Measurements from ENCODE around the gene SULF2. TPM values are rescaled to one million over a fixed set of nuclear protein-coding genes. Genes with fewer than 3 reads are reported as not detected.

Gene SULF2
- total and polyA plus RNA-seq, 9 of the 15 experiments (the other 6 are each of a cell fraction or from before 2014, with no cell fraction given) = 0.33 TPM; not detected in 8

- no peak for DNase-seq (ENCODE audit: extremely low read depth in 1 of 4, low spot score in 3 of 4)
- WGBS (ENCODE audit: insufficient coverage, low coverage, missing lambda C conversion rate) = 1% methylated on average over 16 of the region's 20 CpGs
- CTCF ChIA-PET (ENCODE audit: low intra/inter-chr PET ratio) = no interaction called here
- Histone ChIP-seq H3K36me3 (ENCODE audit: control insufficient read depth, insufficient read depth, low read length) (no peaks in the 10 kb centered on the region), H3K27me3 (ENCODE audit: control insufficient read depth in 2 of 2, insufficient read depth in 2 of 2, low read length in 2 of 2) (peaks cover 48 to 73% of the 10 kb centered on the region in 2 experiments), H3K9me3 (replicated peaks; ENCODE audit: control insufficient read depth, insufficient read depth, low read depth, low read length) (no peaks in the 10 kb centered on the region), H3K9me1 (ENCODE audit: control insufficient read depth, insufficient read depth, low read length) (no peaks in the 10 kb centered on the region), H3K27ac (ENCODE audit: extremely low read depth, low read depth, low read length) (no peak overlapping the region), H3K79me2 (ENCODE audit: control insufficient read depth, insufficient read depth, low read length) (no peaks in the 10 kb centered on the region), H3K4me1 (replicated peaks in 1 of 2; ENCODE audit: control insufficient read depth in 2 of 2, insufficient read depth in 2 of 2, low read length in 2 of 2) (peaks cover 0 to 6% of the 10 kb centered on the region in 2 experiments; a peak in 2 of 5 replicates), H3K9ac (ENCODE audit: insufficient read depth in 1 of 2, low read depth in 2 of 2, low read length in 2 of 2) (no peak overlapping the region), H3K4me3 (no peak overlapping the region), H3K4me2 (ENCODE audit: insufficient read depth, low read length) (no peak overlapping the region), H4K20me1 (replicated peaks; ENCODE audit: control insufficient read depth, insufficient read depth, low read length) (peaks cover 26% of the 10 kb centered on the region), H2AFZ (ENCODE audit: low read depth, low read length) (no peak overlapping the region)
- POLR2A ChIA-PET = no interaction called here
- no peak for TF ChIP-seq FOXA3 (CRISPR knock-in tag; conservative IDR thresholded peaks at IDR 0.05 in 1 of 2, IDR thresholded peaks at IDR 0.05 in 1 of 2)
- TF ChIP-seq BCLAF1 (IDR thresholded peaks at IDR 0.05; ENCODE audit: borderline replicate concordance in 1 of 2, control insufficient read depth in 1 of 2, low read depth in 2 of 2, low read length in 1 of 2) = peak in 1 of 2 experiments; percentile 18; a peak in 1 of 4 replicates
- peak in 1 of 3 experiments; percentile 54; a peak in 1 of 6 replicates for TF ChIP-seq ZBTB11 (CRISPR knock-in tag; IDR thresholded peaks at IDR 0.05)
- no peak for FAIRE-seq
- no TSS peak for BruUV-seq (replicated peaks)
- intact Hi-C loops (cut with micrococcal nuclease) (no loop called here), in situ Hi-C loops (cut with MboI) (no loop called here)
- no peak for ATAC-seq
These were observed 97.9 kb downstream of the SULF2 start for GRCh38 chr20:47687095-47687987.
